ENCODE results near the gene SKA1.

- TF ChIP-seq CTCF (conservative IDR thresholded peaks at IDR 0.05; ENCODE audit: low read depth, low read length) = no peak
- TF ChIP-seq POLR2A (IDR thresholded peaks at IDR 0.05; ENCODE audit: low read depth, low read length) = no peak
- TF ChIP-seq MXI1 (IDR thresholded peaks at IDR 0.05; ENCODE audit: borderline replicate concordance, low read depth, low read length) = no peak
- no peak for TF ChIP-seq CEBPB (IDR thresholded peaks at IDR 0.05; ENCODE audit: low read depth, low read length)
- no peak for TF ChIP-seq RCOR1 (IDR thresholded peaks at IDR 0.05; ENCODE audit: insufficient replicate concordance, low read length)
- TF ChIP-seq SMC3 (IDR thresholded peaks at IDR 0.05; ENCODE audit: low read depth, low read length) = no peak
- no peak for TF ChIP-seq RAD21 (IDR thresholded peaks at IDR 0.05; ENCODE audit: low read length)
- TF ChIP-seq BHLHE40 (IDR thresholded peaks at IDR 0.05; ENCODE audit: low read depth, low read length) = no peak
- no peak for TF ChIP-seq MAFK (IDR thresholded peaks at IDR 0.05; ENCODE audit: low read depth, low read length)
- TF ChIP-seq RFX5 (IDR thresholded peaks at IDR 0.05; ENCODE audit: low read depth, low read length) = no peak
- no peak for TF ChIP-seq ELK1 (IDR thresholded peaks at IDR 0.05; ENCODE audit: borderline replicate concordance, low read depth, low read length)
- no peak for TF ChIP-seq MAZ (IDR thresholded peaks at IDR 0.05; ENCODE audit: borderline replicate concordance, low read depth, low read length)
These were observed 1.2 kb upstream of the SKA1 start for GRCh38 chr18:50373561-50374219.

Measured in IMR-90 (cell line).